ACC112 (cell line): ENCODE data around the gene WNK2.
"Not testable (repeated sequence)": the region's sequence is repeated elsewhere in the genome, so short reads cannot be mapped to it uniquely, and the experiment has no call there.

ENCODE experiments used
- H2AFZ ChIP-seq: fragments of 200-600 bp; sonication (generic); one replicate; pipeline ENCODE4 v1.6.0; 2017; ENCODE audit warnings: antibody characterized with exemption, low read length; ENCODE audit not compliant: unreplicated experiment
- H3K27ac ChIP-seq: fragments of 200-600 bp; sonication (generic); 2 replicates; pipeline ENCODE4 v1.5.1; 2014; ENCODE audit warnings: low read depth, mild to moderate bottlenecking, antibody characterized with exemption, low read length, moderate library complexity
- H3K27me3 ChIP-seq: fragments of 200-600 bp; sonication (generic); 2 replicates; pipeline ENCODE4 v1.6.1; 2014; ENCODE audit warnings: mild to moderate bottlenecking, antibody characterized with exemption, low read length, moderate library complexity, mixed read lengths; ENCODE audit not compliant: insufficient read depth
- H3K36me3 ChIP-seq: fragments of 200-600 bp; sonication (generic); 2 replicates; pipeline ENCODE4 v1.6.1; 2016; ENCODE audit warnings: mild to moderate bottlenecking, antibody characterized with exemption, low read length, moderate library complexity, mixed read lengths; ENCODE audit not compliant: insufficient read depth
- H3K4me1 ChIP-seq: fragments of 200-600 bp; sonication (generic); one replicate; pipeline ENCODE4 v1.6.1; 2016; ENCODE audit warnings: low read length, mixed read lengths; ENCODE audit not compliant: insufficient read depth, unreplicated experiment, control insufficient read depth
- H3K4me3 ChIP-seq: fragments of 200-600 bp; sonication (generic); 2 replicates; pipeline ENCODE4 v1.5.1; 2014; ENCODE audit warnings: mild to moderate bottlenecking, low read depth, low read length
- H3K79me2 ChIP-seq: fragments of 200-600 bp; sonication (generic); one replicate; pipeline ENCODE4 v1.6.0; 2016; ENCODE audit warnings: low read length; ENCODE audit not compliant: control insufficient read depth, unreplicated experiment, insufficient read depth

The WNK2 gene

GRCh38 chr9:93248386-93249040, 64.6 kb downstream of the WNK2 start:
- Histone ChIP-seq H3K27ac (no peak overlapping the region), H3K4me3 (no peak overlapping the region), H3K79me2 (no peaks in the 10 kb centered on the region), H3K4me1 (no peaks in the 10 kb centered on the region), H2AFZ (no peak overlapping the region), H3K36me3 (no peaks in the 10 kb centered on the region), H3K27me3 (no peaks in the 10 kb centered on the region)

- Histone ChIP-seq H3K79me2 (no peaks in the 10 kb centered on the region), H3K27me3 (no peaks in the 10 kb centered on the region), H3K27ac (no peak overlapping the region), H2AFZ (no peak overlapping the region), H3K4me1 (no peaks in the 10 kb centered on the region), H3K36me3 (no peaks in the 10 kb centered on the region), H3K4me3 (no peak overlapping the region)
Observed at GRCh38 chr9:93250185-93250584, 66.2 kb downstream of the WNK2 start.

- not testable (repeated sequence) for H3K79me2 ChIP-seq, H2AFZ ChIP-seq, H3K4me1 ChIP-seq, H3K4me3 ChIP-seq, H3K27me3 ChIP-seq, H3K36me3 ChIP-seq, H3K27ac ChIP-seq
Observed at GRCh38 chr9:93251309-93251708, 67.4 kb downstream of the WNK2 start.

- Histone ChIP-seq H3K27me3 (no peaks in the 10 kb centered on the region), H3K79me2 (no peaks in the 10 kb centered on the region), H3K36me3 (no peaks in the 10 kb centered on the region), H3K4me3 (no peak overlapping the region), H2AFZ (no peak overlapping the region), H3K27ac (no peak overlapping the region), H3K4me1 (no peaks in the 10 kb centered on the region)
Observed at GRCh38 chr9:93252116-93252780, 68.3 kb downstream of the WNK2 start.

- no peaks in the 10 kb centered on the region for H3K36me3 ChIP-seq
- H3K4me3 ChIP-seq, result no peak overlapping the region
- H3K79me2 ChIP-seq, result no peaks in the 10 kb centered on the region
- H3K27ac ChIP-seq, result no peak overlapping the region
- no peak overlapping the region for H2AFZ ChIP-seq
- H3K27me3 ChIP-seq, result no peaks in the 10 kb centered on the region
- no peaks in the 10 kb centered on the region for H3K4me1 ChIP-seq
Observed at GRCh38 chr9:93252781-93253530, 69.0 kb downstream of the WNK2 start.

GRCh38 chr9:93253633-93254032, 69.7 kb downstream of the WNK2 start:
- no peak overlapping the region for H2AFZ ChIP-seq
- no peaks in the 10 kb centered on the region for H3K36me3 ChIP-seq
- H3K27ac ChIP-seq, result no peak overlapping the region
- no peaks in the 10 kb centered on the region for H3K79me2 ChIP-seq
- no peak overlapping the region for H3K4me3 ChIP-seq
- H3K27me3 ChIP-seq, result no peaks in the 10 kb centered on the region
- H3K4me1 ChIP-seq, result no peaks in the 10 kb centered on the region

- no peak overlapping the region for H3K4me3 ChIP-seq
- no peaks in the 10 kb centered on the region for H3K36me3 ChIP-seq
- H3K27me3 ChIP-seq, result no peaks in the 10 kb centered on the region
Observed at GRCh38 chr9:93254061-93254481, 70.1 kb downstream of the WNK2 start.

GRCh38 chr9:93254806-93255493, 71.0 kb downstream of the WNK2 start:
- Histone ChIP-seq H3K4me1 (no peaks in the 10 kb centered on the region), H2AFZ (no peak overlapping the region), H3K36me3 (no peaks in the 10 kb centered on the region), H3K27me3 (no peaks in the 10 kb centered on the region), H3K79me2 (no peaks in the 10 kb centered on the region), H3K27ac (no peak overlapping the region), H3K4me3 (no peak overlapping the region)

More at GRCh38 chr9:93254061-93254481, 70.1 kb downstream of the WNK2 start:
- Histone ChIP-seq H3K79me2 (no peaks in the 10 kb centered on the region), H3K4me1 (no peaks in the 10 kb centered on the region), H2AFZ (no peak overlapping the region), H3K27ac (no peak overlapping the region)

- H3K27ac ChIP-seq, result no peak overlapping the region
- no peaks in the 10 kb centered on the region for H3K36me3 ChIP-seq
- H2AFZ ChIP-seq, result no peak overlapping the region
- no peaks in the 10 kb centered on the region for H3K79me2 ChIP-seq
- H3K4me3 ChIP-seq, result no peak overlapping the region
- no peaks in the 10 kb centered on the region for H3K4me1 ChIP-seq
- no peaks in the 10 kb centered on the region for H3K27me3 ChIP-seq
Observed at GRCh38 chr9:93255494-93255867, 71.5 kb downstream of the WNK2 start.

- Histone ChIP-seq H3K79me2 (no peaks in the 10 kb centered on the region), H3K4me1 (no peaks in the 10 kb centered on the region), H3K27ac (no peak overlapping the region), H3K4me3 (no peak overlapping the region), H2AFZ (no peak overlapping the region), H3K27me3 (no peaks in the 10 kb centered on the region), H3K36me3 (no peaks in the 10 kb centered on the region)
Observed at GRCh38 chr9:93255994-93256877, 72.3 kb downstream of the WNK2 start.
